ENCODE measurements around the gene N4BP2L2. TPM values are rescaled to one million over a fixed set of nuclear protein-coding genes. Genes with fewer than 3 reads are reported as not detected.
A peak's percentile ranks its signal among the peaks of the same experiment; 100 is the strongest.

N4BP2L2 gene
- total RNA-seq, 1 donor from 2014 or later, result 105 TPM

DNA sequence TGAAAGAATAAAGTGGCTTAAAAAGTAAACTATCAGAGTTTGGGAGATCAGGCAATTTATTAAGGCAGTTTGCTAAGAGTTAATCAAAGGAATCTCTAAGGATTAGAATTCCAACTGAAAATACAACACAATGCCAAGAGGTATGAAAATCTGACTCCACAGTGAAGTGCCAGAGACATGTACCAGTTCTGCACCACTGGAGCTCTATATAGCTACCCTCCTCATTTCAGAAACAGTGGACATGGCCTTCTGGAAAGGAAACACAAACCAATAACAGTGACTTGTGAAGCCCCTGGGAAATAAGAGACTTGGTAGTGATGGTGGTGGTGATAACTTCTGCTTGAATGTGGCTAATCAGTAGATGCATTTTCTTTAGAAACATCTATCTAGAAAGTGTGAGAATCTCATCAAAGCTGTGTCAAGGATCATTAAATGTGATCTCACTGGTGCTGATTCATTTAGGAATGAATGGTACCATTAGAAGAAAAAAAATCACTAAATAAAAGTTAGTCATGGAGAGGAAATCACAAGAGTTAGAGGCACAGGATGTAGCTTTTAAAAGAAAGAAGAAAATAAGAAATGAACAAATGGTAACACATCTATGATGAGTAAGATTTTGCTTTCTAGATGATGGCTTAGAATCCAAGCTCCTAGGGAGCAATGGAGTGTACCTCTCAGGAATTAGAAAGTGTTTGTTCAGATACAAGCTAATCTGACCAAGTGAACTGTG, 90.5 kb downstream of the N4BP2L2 start:
- Mint-ChIP-seq H3K9me3 (no peaks in the 10 kb centered on the region), H3K27ac (no peak overlapping the region), H3K27me3 (ENCODE audit: low read depth) (no peaks in the 10 kb centered on the region), H3K36me3 (ENCODE audit: low read depth) (peaks cover 5% of the 10 kb centered on the region), H3K4me3 (ENCODE audit: low read depth) (no peak overlapping the region), H3K4me1 (ENCODE audit: low read depth) (peaks cover 14% of the 10 kb centered on the region)
- no peak for DNase-seq (ENCODE audit: low spot score)
- intact Hi-C loops (cut with micrococcal nuclease), result no loop called here

DNA sequence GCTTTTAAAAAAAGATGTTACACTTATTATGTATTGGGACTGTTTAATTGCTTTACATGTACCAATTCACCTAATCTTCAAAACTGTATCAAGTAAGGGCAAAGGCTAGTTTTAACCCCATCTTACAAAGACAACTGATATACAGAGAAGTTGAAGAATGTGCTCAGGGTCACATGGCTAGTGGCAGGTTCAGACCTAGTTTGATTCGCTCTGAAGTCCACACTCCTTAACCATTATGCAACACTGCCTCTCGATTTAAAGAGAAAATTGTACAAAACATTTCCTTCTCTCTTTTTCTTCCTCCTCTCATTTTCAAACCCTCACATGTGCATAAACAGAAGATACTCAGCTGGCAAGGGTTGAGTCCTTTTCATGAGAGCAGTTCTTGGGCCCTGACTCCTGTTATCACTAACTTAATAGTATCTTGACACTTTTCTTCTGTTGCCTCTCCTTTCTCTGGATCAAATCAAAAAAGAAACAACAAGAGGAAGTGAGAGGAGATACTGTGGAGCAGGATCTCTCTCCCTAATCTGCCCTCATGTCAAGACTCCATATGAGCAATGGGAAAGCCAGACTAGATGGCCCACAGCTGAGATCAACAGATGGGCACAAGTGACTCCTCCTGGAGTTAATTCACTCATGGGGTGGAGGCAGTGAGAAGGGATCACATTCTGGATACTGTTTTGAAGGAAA, 91.7 kb downstream of the N4BP2L2 start:
- Mint-ChIP-seq H3K36me3 (ENCODE audit: low read depth) (peaks cover 5% of the 10 kb centered on the region), H3K9me3 (no peaks in the 10 kb centered on the region), H3K4me1 (ENCODE audit: low read depth) (peaks cover 19% of the 10 kb centered on the region), H3K27ac (no peak overlapping the region), H3K27me3 (ENCODE audit: low read depth) (no peaks in the 10 kb centered on the region), H3K4me3 (ENCODE audit: low read depth) (no peak overlapping the region)
- DNase-seq (ENCODE audit: low spot score), result no peak
- intact Hi-C loops (cut with micrococcal nuclease), result no loop called here

DNA sequence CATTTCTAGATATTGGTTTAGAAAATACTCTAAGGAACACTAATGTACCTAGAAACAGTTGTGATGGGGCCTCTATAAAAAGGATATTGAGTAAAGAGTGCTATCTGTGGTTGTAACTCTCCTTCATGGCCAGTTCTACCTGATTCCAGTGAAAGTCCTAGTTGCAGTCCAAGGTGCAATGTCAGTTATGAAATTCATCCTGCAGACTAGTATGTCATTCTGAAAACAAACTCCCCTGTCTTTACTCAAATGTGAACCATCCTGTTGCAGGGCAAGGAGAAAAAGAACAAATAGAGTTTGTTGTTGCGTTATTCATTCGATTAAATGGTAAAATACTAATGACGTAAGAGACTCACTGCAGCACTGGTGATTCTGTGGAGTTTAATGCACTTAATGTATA, 92.4 kb downstream of the N4BP2L2 start:
- Mint-ChIP-seq H3K27ac (no peak overlapping the region), H3K9me3 (no peaks in the 10 kb centered on the region), H3K36me3 (ENCODE audit: low read depth) (peaks cover 4% of the 10 kb centered on the region), H3K4me3 (ENCODE audit: low read depth) (no peak overlapping the region), H3K27me3 (ENCODE audit: low read depth) (no peaks in the 10 kb centered on the region), H3K4me1 (ENCODE audit: low read depth) (peaks cover 19% of the 10 kb centered on the region)
- intact Hi-C loops (cut with micrococcal nuclease), result no loop called here
- DNase-seq (ENCODE audit: low spot score), result no peak

DNA sequence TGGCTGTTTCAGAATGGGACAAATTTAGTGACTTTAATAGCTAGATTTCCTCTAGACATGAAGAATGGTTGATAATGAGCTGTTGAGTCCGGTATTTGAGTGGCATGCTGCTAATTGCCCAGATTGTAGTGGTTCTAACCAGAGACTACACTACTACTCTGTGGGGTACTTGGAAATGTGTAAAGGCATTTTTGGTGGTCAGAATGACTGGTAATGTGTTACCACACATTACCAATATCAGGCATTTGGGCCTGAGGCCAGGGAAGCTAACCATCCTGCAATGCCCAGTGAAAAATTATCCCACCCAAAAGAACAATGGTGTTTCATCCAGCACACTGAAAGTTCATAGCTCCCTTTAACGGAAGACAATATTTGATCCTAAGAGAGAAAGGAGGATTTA, 93.1 kb downstream of the N4BP2L2 start:
- Mint-ChIP-seq H3K27ac (no peak overlapping the region), H3K4me3 (ENCODE audit: low read depth) (no peak overlapping the region), H3K27me3 (ENCODE audit: low read depth) (no peaks in the 10 kb centered on the region), H3K4me1 (ENCODE audit: low read depth) (peaks cover 19% of the 10 kb centered on the region), H3K9me3 (no peaks in the 10 kb centered on the region), H3K36me3 (ENCODE audit: low read depth) (no peaks in the 10 kb centered on the region)
- intact Hi-C loops (cut with micrococcal nuclease), result no loop called here
- DNase-seq (ENCODE audit: low spot score), result no peak

DNA sequence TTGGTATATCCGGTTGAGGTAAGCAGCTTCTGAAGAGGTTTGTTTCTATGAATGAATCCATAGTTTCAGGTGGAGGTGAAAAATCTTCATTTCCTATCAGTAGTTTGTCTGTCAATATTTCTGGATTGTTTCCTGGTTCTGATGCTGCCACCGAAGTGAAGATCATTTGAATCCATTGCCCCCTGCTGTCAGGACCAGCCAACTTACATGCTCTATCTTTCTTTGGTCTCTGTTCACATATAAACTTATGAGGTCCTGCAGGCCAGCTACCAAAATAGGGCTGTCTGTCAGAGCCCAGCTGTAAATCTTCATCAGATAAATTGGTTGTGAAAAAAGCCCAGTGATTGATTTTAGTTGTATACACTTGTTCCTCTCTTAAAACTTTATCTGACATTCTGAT, 95.5 kb downstream of the N4BP2L2 start:
- intact Hi-C loops (cut with micrococcal nuclease), result no loop called here
- Mint-ChIP-seq H3K36me3 (ENCODE audit: low read depth) (no peaks in the 10 kb centered on the region), H3K4me1 (ENCODE audit: low read depth) (peaks cover 14% of the 10 kb centered on the region), H3K9me3 (no peaks in the 10 kb centered on the region), H3K27ac (no peak overlapping the region), H3K27me3 (ENCODE audit: low read depth) (no peaks in the 10 kb centered on the region), H3K4me3 (ENCODE audit: low read depth) (no peak overlapping the region)
- no peak for DNase-seq (ENCODE audit: low spot score)

DNA sequence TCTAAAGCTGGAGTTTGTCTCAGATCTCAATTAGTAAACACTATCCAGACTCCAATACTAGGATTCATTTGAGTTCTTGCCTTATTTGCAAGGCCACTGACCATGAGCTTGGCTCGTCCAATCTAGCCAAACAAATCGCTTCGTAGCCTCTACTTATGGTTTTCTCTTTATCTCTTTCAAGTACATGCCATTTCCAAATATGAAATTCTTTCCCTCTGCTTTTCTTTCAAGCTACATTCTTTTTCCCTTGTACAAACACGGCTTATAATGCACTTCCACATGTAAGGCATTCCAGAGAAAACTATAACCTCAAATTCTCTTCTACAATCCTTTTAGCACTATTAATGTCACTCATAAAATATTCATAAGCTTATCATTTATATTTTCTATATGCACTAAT, 99.7 kb downstream of the N4BP2L2 start:
- H3K9me3 Mint-ChIP-seq, result no peaks in the 10 kb centered on the region
- no peak overlapping the region for H3K4me3 Mint-ChIP-seq (ENCODE audit: low read depth)

DNA sequence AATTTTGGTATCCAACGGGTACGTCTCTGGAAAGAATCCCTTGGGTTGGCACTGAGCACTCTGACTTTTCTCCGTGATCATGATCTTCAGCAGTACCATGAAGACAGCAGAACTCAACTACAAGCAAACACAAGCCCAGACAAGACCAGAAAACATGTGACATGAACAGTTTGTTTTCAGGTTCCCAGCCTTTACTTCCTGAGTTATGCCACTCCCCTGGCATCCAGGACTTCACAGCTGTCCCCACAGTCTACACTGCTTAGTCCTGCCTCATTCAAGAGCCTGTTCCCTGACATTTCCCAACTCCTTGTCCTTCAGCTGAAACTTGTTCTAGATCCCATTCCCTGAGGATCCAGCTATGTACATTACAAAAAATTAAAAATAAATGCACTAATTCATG, 105.7 kb downstream of the N4BP2L2 start:
- DNase-seq (ENCODE audit: low spot score), result no peak
- H3K27ac Mint-ChIP-seq, result no peak overlapping the region
- peaks cover 2% of the 10 kb centered on the region for H3K36me3 Mint-ChIP-seq (ENCODE audit: low read depth)
- peaks cover 16% of the 10 kb centered on the region for H3K4me1 Mint-ChIP-seq (ENCODE audit: low read depth)
- no peaks in the 10 kb centered on the region for H3K9me3 Mint-ChIP-seq
- H3K27me3 Mint-ChIP-seq (ENCODE audit: low read depth), result no peaks in the 10 kb centered on the region
- H3K4me3 Mint-ChIP-seq (ENCODE audit: low read depth), result no peak overlapping the region
- intact Hi-C loops (cut with micrococcal nuclease), result no loop called here

More for the DNA sequence above, 99.7 kb downstream of the N4BP2L2 start:
- intact Hi-C loops (cut with micrococcal nuclease), result no loop called here
- peaks cover 12% of the 10 kb centered on the region for H3K4me1 Mint-ChIP-seq (ENCODE audit: low read depth)
- no peak for DNase-seq (ENCODE audit: low spot score)
- H3K27ac Mint-ChIP-seq, result no peak overlapping the region
- no peaks in the 10 kb centered on the region for H3K36me3 Mint-ChIP-seq (ENCODE audit: low read depth)
- no peaks in the 10 kb centered on the region for H3K27me3 Mint-ChIP-seq (ENCODE audit: low read depth)

DNA sequence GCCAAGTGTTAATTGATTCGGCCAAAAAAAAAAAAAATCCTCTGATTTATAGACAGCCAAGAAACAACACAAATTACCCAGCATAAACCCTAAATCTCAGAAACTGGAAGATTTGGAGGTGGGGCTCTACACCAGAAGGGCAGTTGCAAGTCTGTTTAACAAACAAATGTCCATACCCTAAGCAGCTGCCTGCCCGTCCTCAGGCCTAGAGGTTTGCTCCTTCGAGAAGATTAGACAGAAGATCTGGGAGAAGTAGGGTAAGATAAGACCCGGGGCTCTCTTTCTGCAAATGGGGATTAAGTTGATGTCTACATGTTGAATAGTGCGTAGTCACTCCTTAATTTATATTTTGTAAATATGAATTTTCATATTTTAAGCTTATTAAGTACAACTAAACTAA, 107.2 kb downstream of the N4BP2L2 start:
- Mint-ChIP-seq H3K4me1 (ENCODE audit: low read depth) (peaks cover 18% of the 10 kb centered on the region), H3K9me3 (no peaks in the 10 kb centered on the region), H3K27ac (no peak overlapping the region), H3K27me3 (ENCODE audit: low read depth) (no peaks in the 10 kb centered on the region), H3K36me3 (ENCODE audit: low read depth) (peaks cover 7% of the 10 kb centered on the region), H3K4me3 (ENCODE audit: low read depth) (no peak overlapping the region)
- intact Hi-C loops (cut with micrococcal nuclease), result no loop called here
- DNase-seq (ENCODE audit: low spot score), result no peak

DNA sequence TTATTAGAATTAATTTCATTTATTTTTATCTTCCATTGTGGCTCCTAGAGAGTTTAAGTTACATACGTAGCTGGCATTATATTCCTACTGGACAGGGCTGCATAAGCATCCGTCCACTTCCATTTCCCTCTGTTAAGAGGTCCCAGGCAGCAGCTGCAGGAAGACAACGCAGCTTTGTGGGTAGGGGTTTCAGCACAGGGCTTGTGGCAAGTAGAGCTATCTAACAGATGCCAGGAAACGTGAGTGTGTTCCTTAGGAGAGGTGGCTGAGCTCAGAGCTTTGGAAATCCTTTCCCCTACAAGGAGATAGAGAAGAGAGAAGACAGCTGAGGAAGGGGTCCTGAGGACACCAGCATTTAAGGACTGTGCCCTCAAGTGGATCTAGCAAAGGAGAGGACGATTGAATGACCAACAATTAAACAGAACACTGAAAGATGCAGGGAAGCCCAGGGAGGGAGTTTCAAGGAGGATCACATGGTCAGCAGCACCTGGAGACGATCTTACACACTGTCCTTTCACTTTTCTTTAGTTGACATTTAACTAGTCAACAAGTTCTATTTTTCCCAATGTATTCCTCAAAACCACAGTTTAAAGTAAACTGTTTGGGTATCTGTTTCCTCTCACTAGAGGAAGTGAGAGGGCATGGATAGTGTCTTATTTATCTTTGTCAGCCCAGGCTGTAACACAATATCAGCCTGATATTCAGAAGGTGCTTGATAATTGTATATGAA, 108.4 kb downstream of the N4BP2L2 start:
- Mint-ChIP-seq H3K9me3 (no peaks in the 10 kb centered on the region), H3K27me3 (ENCODE audit: low read depth) (no peaks in the 10 kb centered on the region), H3K27ac (peak overlapping the region; percentile 0), H3K4me3 (ENCODE audit: low read depth) (no peak overlapping the region), H3K36me3 (ENCODE audit: low read depth) (peaks cover 19% of the 10 kb centered on the region), H3K4me1 (ENCODE audit: low read depth) (peaks cover 28% of the 10 kb centered on the region)
- intact Hi-C loops (cut with micrococcal nuclease), result no loop called here
- no peak for DNase-seq (ENCODE audit: low spot score)

DNA sequence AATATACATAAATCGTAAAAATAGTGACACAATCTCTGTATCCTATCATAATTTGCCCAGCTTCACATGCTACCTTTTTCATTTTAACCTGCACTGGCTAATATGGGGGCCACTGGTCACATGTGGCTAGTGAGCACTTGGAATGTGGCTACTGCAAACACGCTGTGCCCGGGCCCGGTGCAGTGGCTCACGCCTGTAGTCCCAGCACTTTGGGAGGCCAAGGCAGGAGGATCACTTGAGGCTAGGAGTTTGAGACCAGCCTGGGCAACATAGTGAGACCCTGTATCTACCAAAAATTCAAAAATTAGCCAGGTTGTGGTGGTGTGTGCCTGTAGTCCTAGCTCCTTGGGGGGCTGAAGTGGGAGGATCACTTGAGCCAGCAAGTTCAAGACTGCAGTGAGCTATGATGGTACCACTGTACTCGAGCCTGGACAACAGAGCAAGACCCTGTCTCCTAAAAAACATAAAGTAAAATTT, 109.1 kb downstream of the N4BP2L2 start:
- intact Hi-C loops (cut with micrococcal nuclease), result loop anchor here (2.0 to 10.0 kb wide), 6 partner anchors 101 to 1249 kb away; partner anchors contain the start of genes FRY and PDS5B
- no peaks in the 10 kb centered on the region for H3K9me3 Mint-ChIP-seq
- peaks cover 23% of the 10 kb centered on the region for H3K36me3 Mint-ChIP-seq (ENCODE audit: low read depth)
- peaks cover 30% of the 10 kb centered on the region for H3K4me1 Mint-ChIP-seq (ENCODE audit: low read depth)
- no peak for DNase-seq (ENCODE audit: low spot score)
- no peak overlapping the region for H3K4me3 Mint-ChIP-seq (ENCODE audit: low read depth)
- H3K27ac Mint-ChIP-seq, result no peak overlapping the region
- H3K27me3 Mint-ChIP-seq (ENCODE audit: low read depth), result no peaks in the 10 kb centered on the region

DNA sequence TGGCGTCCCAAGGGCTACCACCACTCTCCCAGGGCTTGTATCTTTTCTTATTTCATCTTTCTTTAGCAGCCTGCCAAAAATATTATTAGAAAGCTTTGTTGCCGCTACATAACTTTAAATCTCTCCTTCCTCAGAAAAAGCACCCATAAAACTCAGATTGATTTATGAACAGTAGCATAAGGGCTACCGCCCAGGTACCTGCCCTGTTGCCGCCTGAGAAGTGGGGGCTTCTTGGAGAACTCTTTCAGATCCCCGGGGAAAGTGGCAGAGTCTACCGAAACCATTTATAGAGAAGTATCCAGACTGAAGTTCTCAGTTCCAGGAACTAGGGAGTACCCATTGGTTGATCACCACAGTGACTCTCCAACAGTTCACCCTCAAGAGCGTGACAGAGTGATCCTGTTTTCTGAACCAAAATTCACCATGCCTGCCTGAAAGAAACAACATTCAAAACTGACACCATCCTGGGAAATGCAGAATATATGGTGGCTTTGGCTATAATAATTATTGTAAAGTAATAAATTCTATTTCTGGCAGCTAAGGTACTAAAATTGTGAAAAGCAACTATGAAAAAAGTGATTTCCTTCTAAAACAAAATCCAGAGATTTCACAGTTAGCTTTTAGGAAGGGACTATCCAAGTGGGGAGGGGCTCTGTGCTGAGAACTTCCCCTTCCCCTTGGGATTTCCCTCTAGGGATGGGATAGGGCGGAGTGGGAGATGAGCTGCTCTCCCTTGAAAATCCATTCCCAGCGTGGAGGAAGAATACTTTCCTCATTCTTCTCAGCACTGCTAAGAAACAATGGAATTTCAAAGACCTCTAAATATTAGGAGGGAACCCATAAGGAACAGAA, 109.8 kb downstream of the N4BP2L2 start:
- Mint-ChIP-seq H3K4me3 (ENCODE audit: low read depth) (peak overlapping the region; percentile 80), H3K4me1 (ENCODE audit: low read depth) (peaks cover 35% of the 10 kb centered on the region), H3K27ac (peak overlapping the region; percentile 89), H3K36me3 (ENCODE audit: low read depth) (peaks cover 29% of the 10 kb centered on the region), H3K27me3 (ENCODE audit: low read depth) (no peaks in the 10 kb centered on the region), H3K9me3 (no peaks in the 10 kb centered on the region)
- intact Hi-C loops (cut with micrococcal nuclease), result loop anchor here (2.0 to 10.0 kb wide), 6 partner anchors 102 to 1250 kb away; partner anchors contain the start of genes FRY and PDS5B
- DNase-seq (ENCODE audit: low spot score), result no peak

All from activated T-helper 2 cell treated with anti-CD3 and anti-CD28 coated beads, Interferon-gamma antibody, Interleukin-2, Interleukin-4, amounts not matched to agents 10 μg/mL and 5 μg/mL and 100 μg/mL, durations not matched to agents 14 hours and 24 hours and 36 hours (primary cell).